Esophagus squamous epithelium (tissue), 4 donors: ENCODE data around the gene DENND10.
A peak's percentile ranks its signal among the peaks of the same experiment; 100 is the strongest.

ENCODE experiments used
- CTCF ChIP-seq, 6 experiments: fragments of 450-650 bp in 4 of 6; fragments of 200-600 bp in 2 of 6; sonication (generic) in 2 of 6; IDR thresholded peaks; one replicate each; pipeline ENCODE4 v1.5.1; 2016 to 2019; ENCODE audit warnings: antibody characterized with exemption in 6 of 6, mild to moderate bottlenecking in 4 of 6, moderate library complexity in 4 of 6
- POLR2A ChIP-seq, 4 donors: fragments of 450-650 bp; IDR thresholded peaks; one replicate each; pipeline ENCODE4 v1.6.1; 2017; ENCODE audit warnings: antibody characterized with exemption in 4 of 4, mild to moderate bottlenecking in 4 of 4, moderate library complexity in 3 of 4

DNA sequence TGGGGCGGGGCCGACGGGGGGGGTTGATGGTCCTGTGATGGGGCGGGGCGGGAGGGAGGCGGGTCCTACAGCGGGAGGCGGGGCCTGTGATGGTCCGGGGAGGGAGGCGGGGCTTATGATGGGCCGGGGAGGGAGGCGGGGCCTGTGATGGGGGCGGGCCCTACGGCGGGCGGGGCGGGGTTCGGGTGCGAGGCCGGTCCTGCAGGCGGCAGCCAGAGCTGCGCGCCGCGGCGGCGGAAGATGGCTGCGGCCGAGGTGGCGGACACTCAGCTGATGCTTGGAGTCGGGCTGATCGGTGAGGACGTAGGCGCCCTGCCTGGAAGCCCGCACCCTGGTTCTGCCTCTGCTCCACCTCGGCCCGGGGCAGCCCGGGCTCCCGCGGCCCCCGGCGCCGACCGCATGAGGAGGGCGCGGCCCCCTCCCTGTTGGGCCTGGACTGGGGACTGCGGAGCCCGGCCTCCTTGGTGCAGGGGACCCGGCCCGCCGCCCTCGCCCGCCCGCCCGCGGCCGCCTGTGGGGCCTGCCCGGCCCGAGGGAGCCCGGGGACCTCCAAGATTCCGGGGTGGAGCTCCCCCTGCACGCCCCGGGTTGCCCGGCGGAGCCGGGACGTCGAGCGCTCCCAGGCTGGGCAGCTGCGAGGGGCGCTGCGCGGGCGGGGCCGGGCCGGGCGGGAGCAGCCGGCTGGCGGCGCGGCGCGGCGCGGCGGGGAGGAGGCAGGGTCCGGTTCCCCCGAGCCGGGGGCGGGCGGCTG lies at the start of gene DENND10:
- TF ChIP-seq CTCF (IDR thresholded peaks at IDR 0.05) = peak in 1 of 6 experiments; percentile 9
- peak in 2 of 4 donors; percentile 83 to 91 for TF ChIP-seq POLR2A (IDR thresholded peaks at IDR 0.05)
